ENCODE results near the gene TGM2. TPM values are rescaled to one million over a fixed set of nuclear protein-coding genes. Genes with fewer than 3 reads are reported as not detected.

Gene TGM2
- polyA plus RNA-seq, 1 donor (not counting 4 experiments of a cell fraction or from before 2014, with no cell fraction given) = 18.7 TPM

DNA sequence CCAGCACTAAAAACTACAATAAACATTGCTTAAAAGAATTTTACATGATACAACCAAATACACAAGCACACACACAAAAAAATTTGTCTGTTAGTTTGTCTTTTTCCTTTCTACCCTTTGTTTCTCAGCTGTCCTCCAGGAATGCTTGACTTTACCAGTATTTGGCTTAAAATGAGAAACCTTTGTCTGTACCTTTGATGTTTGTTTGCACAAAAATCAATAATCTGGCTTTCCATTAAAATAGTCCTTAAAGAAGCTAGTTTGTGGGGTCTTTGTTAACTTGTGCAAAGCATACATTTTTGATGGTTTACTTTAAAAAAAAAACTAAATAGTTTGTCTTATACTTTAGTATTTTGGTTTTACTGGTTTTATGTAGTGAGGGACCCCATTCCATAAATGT is 82.2 kb downstream of the TGM2 start:
- Histone ChIP-seq H3K4me3 (ENCODE audit: control insufficient read depth in 2 of 3, extremely low read depth in 1 of 3, insufficient read depth in 2 of 3, low read depth in 1 of 3, low read length in 3 of 3) (no peak overlapping the region), H3K9me1 (ENCODE audit: control insufficient read depth, extremely low read depth, insufficient read depth, low read length) (no peaks in the 10 kb centered on the region), H3K36me3 (ENCODE audit: control insufficient read depth in 2 of 2, extremely low read depth in 1 of 2, insufficient read depth in 2 of 2, low read length in 2 of 2) (peaks cover 11 to 21% of the 10 kb centered on the region in 2 experiments), H3K4me2 (ENCODE audit: control insufficient read depth, extremely low read depth, insufficient read depth, low read depth, low read length) (no peak overlapping the region), H3K9ac (ENCODE audit: control insufficient read depth, extremely low read depth, insufficient read depth, low read length) (no peak overlapping the region), H3K79me2 (ENCODE audit: control insufficient read depth, insufficient read depth, low read length) (peaks cover 14% of the 10 kb centered on the region), H2AFZ (ENCODE audit: control insufficient read depth, low read length) (no peak overlapping the region), H4K20me1 (ENCODE audit: control insufficient read depth, extremely low read depth, insufficient read depth, low read length) (no peaks in the 10 kb centered on the region), H3K4me1 (ENCODE audit: control insufficient read depth, extremely low read depth, insufficient read depth, low read length) (no peaks in the 10 kb centered on the region), H3K27ac (ENCODE audit: control insufficient read depth, insufficient read depth, low read length) (no peak overlapping the region), H3K27me3 (ENCODE audit: control insufficient read depth, extremely low read depth, insufficient read depth, low read length) (no peaks in the 10 kb centered on the region), H3K9me3 (ENCODE audit: control insufficient read depth, low read depth, low read length) (no peaks in the 10 kb centered on the region)
- TF ChIP-seq EZH2 (IDR thresholded peaks at IDR 0.05; ENCODE audit: low read length) = no peak
- TF ChIP-seq CTCF (optimal IDR thresholded peaks at IDR 0.05 in 1 of 3, IDR thresholded peaks at IDR 0.05 in 1 of 3, conservative IDR thresholded peaks at IDR 0.05 in 1 of 3; ENCODE audit: extremely low read depth in 1 of 3, insufficient read depth in 2 of 3, low read length in 3 of 3) = no peak
- dilution Hi-C loops (cut with MboI; ENCODE audit: extremely low pct_ligation_motif_present, low sequenced_read_pairs) = no loop called here
- FAIRE-seq (no peak), DNase-seq (ENCODE audit: low read depth, low spot score) (no peak)

DNA sequence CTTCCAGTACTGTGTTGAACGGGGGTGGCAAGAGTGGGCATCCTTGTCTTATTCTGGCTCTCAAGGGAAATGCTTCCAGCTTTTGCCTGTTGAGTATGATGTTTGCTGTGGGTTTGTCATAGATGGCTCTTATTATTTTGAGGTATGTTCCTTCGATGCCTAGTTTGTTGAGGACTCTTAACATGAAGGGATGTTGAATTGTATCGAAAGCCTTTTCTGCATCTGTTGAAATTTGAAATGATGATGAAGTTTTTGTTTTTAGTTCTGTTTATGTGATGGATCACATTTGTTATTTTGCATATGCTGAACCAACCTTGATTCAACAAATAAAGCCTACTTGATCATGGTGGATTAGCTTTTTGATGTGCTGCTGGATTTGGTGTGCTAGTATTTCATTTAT is 83.5 kb downstream of the TGM2 start:
- no peaks in the 10 kb centered on the region for H3K9me1 ChIP-seq (ENCODE audit: control insufficient read depth, extremely low read depth, insufficient read depth, low read length)
- H3K36me3 ChIP-seq (ENCODE audit: control insufficient read depth in 2 of 2, extremely low read depth in 1 of 2, insufficient read depth in 2 of 2, low read length in 2 of 2) = peaks cover 13 to 23% of the 10 kb centered on the region in 2 experiments
- FAIRE-seq (no peak), DNase-seq (ENCODE audit: low read depth, low spot score) (no peak)
- no peaks in the 10 kb centered on the region for H3K4me1 ChIP-seq (ENCODE audit: control insufficient read depth, extremely low read depth, insufficient read depth, low read length)
- H3K9me3 ChIP-seq (ENCODE audit: control insufficient read depth, low read depth, low read length) = no peaks in the 10 kb centered on the region
- H3K9ac ChIP-seq (ENCODE audit: control insufficient read depth, extremely low read depth, insufficient read depth, low read length) = no peak overlapping the region
- TF ChIP-seq CTCF (optimal IDR thresholded peaks at IDR 0.05 in 1 of 3, IDR thresholded peaks at IDR 0.05 in 1 of 3, conservative IDR thresholded peaks at IDR 0.05 in 1 of 3; ENCODE audit: extremely low read depth in 1 of 3, insufficient read depth in 2 of 3, low read length in 3 of 3) (no peak), EZH2 (IDR thresholded peaks at IDR 0.05; ENCODE audit: low read length) (no peak)
- no peaks in the 10 kb centered on the region for H4K20me1 ChIP-seq (ENCODE audit: control insufficient read depth, extremely low read depth, insufficient read depth, low read length)
- no peaks in the 10 kb centered on the region for H3K27me3 ChIP-seq (ENCODE audit: control insufficient read depth, extremely low read depth, insufficient read depth, low read length)
- H3K27ac ChIP-seq (ENCODE audit: control insufficient read depth, insufficient read depth, low read length) = no peak overlapping the region
- dilution Hi-C loops (cut with MboI; ENCODE audit: extremely low pct_ligation_motif_present, low sequenced_read_pairs) = no loop called here
- no peak overlapping the region for H3K4me2 ChIP-seq (ENCODE audit: control insufficient read depth, extremely low read depth, insufficient read depth, low read depth, low read length)
- H3K79me2 ChIP-seq (ENCODE audit: control insufficient read depth, insufficient read depth, low read length) = peaks cover 14% of the 10 kb centered on the region
- no peak overlapping the region for H3K4me3 ChIP-seq (ENCODE audit: control insufficient read depth in 2 of 3, extremely low read depth in 1 of 3, insufficient read depth in 2 of 3, low read depth in 1 of 3, low read length in 3 of 3)
- H2AFZ ChIP-seq (ENCODE audit: control insufficient read depth, low read length) = no peak overlapping the region
